SK-N-MC (cell line): ENCODE measurements around the gene ATRNL1.
"Not testable (repeated sequence)": the region's sequence is repeated elsewhere in the genome, so short reads cannot be mapped to it uniquely, and the experiment has no call there.

Experiments used
- DNase-seq: peaks from one replicate; pipeline ENCODE4 v3.0.0-alpha.2; 2011; ENCODE audit warnings: low read depth, low spot score
- H3K27ac ChIP-seq: fragments of 200-600 bp; sonication (generic); 2 replicates; pipeline ENCODE4 v1.5.1; 2016; ENCODE audit warnings: mixed run types
- H3K36me3 ChIP-seq: fragments of 200-600 bp; sonication (generic); 2 replicates; pipeline ENCODE4 v1.6.1; 2017; ENCODE audit warnings: antibody characterized with exemption, low read length, mixed read lengths; ENCODE audit not compliant: insufficient read depth
- H3K4me3 ChIP-seq: fragments of 200-600 bp; sonication (generic); 2 replicates; pipeline ENCODE4 v1.5.1; 2016
- H3K9ac ChIP-seq: fragments of 200-600 bp; sonication (generic); 2 replicates; pipeline ENCODE4 v1.8.0; 2017; ENCODE audit warnings: mixed run types, mixed read lengths; ENCODE audit not compliant: insufficient read length
- H3K9me3 ChIP-seq: fragments of 200-600 bp; sonication (generic); 2 replicates; pipeline ENCODE4 v1.6.1; 2017; ENCODE audit warnings: low read depth, mild to moderate bottlenecking, antibody characterized with exemption, low read length, moderate library complexity, mixed read lengths
- EZH2 ChIP-seq: fragments of 200-600 bp; sonication (generic); IDR thresholded peaks from one replicate; pipeline ENCODE4 v1.6.1; 2017; ENCODE audit warnings: antibody characterized with exemption
- FOXP2 ChIP-seq: optimal IDR thresholded peaks from 2 replicates; pipeline ENCODE3; 2011; ENCODE audit warnings: mild to moderate bottlenecking, moderate library complexity; ENCODE audit not compliant: insufficient read depth; ENCODE audit errors: extremely low read length, control extremely low read depth
- POLR2AphosphoS5 ChIP-seq: IDR thresholded peaks from 2 replicates; pipeline ENCODE4 v1.6.1; 2012; ENCODE audit warnings: mild to moderate bottlenecking, low read depth, low read length, borderline replicate concordance

Gene ATRNL1

DNA sequence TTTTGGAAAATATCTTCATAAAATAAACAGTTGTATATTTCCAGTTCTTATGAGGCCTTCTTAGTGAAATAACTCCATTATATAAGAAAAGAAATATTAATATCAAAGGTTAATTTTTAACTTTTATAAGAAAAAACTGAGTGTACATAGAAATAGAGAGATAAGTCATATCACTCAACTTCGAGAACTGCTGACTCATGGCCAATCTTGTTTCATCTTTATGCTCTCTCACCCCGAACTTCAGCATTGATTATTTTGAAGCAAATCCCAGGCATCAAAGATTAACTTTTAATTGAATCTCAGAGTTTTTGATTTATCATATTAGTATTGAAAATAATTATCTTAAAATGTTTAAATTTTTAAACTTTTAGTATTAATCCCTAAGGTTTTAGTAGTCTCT lies 652.8 kb downstream of the ATRNL1 start:
- H3K36me3 ChIP-seq: no peaks in the 10 kb centered on the region
- no peak for DNase-seq
- no peak for TF ChIP-seq EZH2
- TF ChIP-seq POLR2AphosphoS5: no peak
- no peak for TF ChIP-seq FOXP2
- H3K9ac ChIP-seq: no peak overlapping the region
- H3K4me3 ChIP-seq: no peak overlapping the region
- no peaks in the 10 kb centered on the region for H3K9me3 ChIP-seq
- H3K27ac ChIP-seq: no peak overlapping the region

DNA sequence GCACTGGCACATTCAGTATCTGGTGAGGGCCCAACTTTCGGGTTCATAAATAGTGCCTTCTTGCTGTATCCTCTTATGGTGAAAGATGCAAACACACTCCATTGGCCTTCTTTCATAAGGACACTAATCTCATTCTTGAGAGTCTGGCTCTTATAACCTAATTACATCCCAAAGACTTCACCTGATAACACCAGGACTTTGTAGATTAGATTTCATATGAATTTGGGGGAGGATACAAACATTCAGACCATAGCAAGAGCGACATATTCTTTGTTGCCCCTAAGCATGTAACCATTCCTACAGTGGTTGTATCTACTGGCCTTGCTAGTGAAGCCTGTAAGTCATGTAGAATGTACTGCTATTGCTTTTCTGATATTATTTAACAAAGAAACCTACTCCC lies 654.6 kb downstream of the ATRNL1 start:
- no peak for DNase-seq
- no peaks in the 10 kb centered on the region for H3K36me3 ChIP-seq
- no peak overlapping the region for H3K27ac ChIP-seq
- no peak for TF ChIP-seq POLR2AphosphoS5
- no peak for TF ChIP-seq FOXP2
- no peak for TF ChIP-seq EZH2
- H3K9ac ChIP-seq: no peak overlapping the region
- H3K9me3 ChIP-seq: no peaks in the 10 kb centered on the region
- no peak overlapping the region for H3K4me3 ChIP-seq

DNA sequence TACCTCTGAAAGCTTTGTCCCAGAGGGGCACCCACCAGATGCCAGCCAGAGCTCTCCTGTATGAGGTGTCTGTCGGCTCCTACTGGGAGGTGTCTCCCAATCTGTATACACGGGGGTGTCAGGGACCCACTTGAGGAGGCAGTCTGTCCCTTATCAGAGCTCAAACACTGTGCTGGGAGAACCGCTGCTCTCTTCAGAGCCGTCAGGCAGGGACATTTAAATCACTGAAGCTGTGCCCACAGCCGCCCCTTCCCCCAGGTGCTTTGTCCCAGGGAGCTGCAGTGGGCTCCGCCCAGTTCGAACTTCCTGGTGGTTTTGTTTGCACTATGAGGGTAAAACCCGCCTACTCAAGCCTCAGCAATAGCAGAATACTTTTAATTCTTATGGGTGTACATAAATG lies 665.3 kb downstream of the ATRNL1 start:
- DNase-seq, H3K9me3 ChIP-seq, H3K9ac ChIP-seq, H3K4me3 ChIP-seq, H3K36me3 ChIP-seq, H3K27ac ChIP-seq: not testable (repeated sequence)

DNA sequence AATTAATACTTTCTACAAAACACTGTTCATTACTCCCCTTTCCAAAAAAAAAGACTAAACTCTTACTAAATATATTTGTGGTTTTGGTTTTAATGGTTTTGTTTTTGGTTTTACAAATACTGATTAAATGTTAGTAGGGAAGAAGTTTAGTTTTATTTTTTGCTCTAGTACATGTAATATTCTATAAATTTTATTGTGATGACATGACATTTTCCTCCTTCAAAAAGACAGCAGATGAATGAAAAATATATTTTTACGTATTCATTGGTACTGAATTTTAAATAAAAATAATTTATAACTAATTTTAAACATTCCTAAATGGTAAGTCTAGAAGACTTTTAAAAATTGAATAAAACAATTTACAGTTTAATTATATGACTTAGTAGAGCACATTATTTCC lies 667.0 kb downstream of the ATRNL1 start:
- no peak for TF ChIP-seq POLR2AphosphoS5
- TF ChIP-seq EZH2: no peak
- TF ChIP-seq FOXP2: no peak
- no peaks in the 10 kb centered on the region for H3K36me3 ChIP-seq
- H3K27ac ChIP-seq: no peak overlapping the region
- DNase-seq: no peak
- no peak overlapping the region for H3K4me3 ChIP-seq
- no peak overlapping the region for H3K9ac ChIP-seq
- no peaks in the 10 kb centered on the region for H3K9me3 ChIP-seq

DNA sequence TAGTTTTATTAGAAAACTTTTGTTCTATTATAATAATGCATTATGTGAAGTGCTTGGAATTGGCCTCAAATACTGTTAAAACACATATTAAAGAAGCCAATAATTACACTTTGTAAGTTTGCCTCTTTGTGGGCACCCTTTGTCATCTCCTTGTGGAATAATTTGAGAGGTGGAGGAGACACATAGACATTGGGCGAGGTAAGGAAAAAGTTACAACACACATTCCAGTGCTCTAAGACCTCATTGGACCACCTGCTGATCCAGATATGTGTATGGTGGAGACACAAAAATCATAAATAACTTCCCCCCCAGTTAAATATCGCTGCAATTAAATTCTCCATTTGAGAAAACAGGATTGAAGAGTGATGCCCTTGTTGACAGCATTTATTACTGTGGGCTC lies 668.0 kb downstream of the ATRNL1 start:
- no peak for TF ChIP-seq EZH2
- no peak for TF ChIP-seq POLR2AphosphoS5
- TF ChIP-seq FOXP2: no peak
- H3K9me3 ChIP-seq: no peaks in the 10 kb centered on the region
- no peak for DNase-seq
- H3K27ac ChIP-seq: no peak overlapping the region
- no peaks in the 10 kb centered on the region for H3K36me3 ChIP-seq
- H3K9ac ChIP-seq: no peak overlapping the region
- no peak overlapping the region for H3K4me3 ChIP-seq

DNA sequence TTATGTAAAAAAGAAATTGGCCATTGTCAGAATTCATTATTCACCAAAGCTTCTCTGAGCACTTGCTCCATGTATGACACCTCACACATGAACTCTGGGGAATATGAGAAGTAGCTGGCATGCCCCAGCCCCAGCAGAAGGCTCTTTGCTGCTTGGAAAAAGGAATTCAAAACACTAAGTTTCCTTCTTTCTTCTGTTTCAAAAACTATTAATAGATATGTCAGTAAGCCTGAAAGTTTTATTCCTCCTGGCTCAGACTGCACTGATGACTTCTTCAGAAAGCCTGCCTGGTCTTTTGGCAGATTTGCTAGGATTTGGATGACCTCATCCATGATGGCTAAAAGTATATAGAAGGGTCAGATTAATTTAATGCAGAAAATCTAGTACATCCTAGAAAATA lies 668.9 kb downstream of the ATRNL1 start:
- Histone ChIP-seq H3K9ac (no peak overlapping the region), H3K9me3 (no peaks in the 10 kb centered on the region), H3K4me3 (no peak overlapping the region), H3K36me3 (no peaks in the 10 kb centered on the region), H3K27ac (no peak overlapping the region)
- no peak for TF ChIP-seq FOXP2
- TF ChIP-seq EZH2: no peak
- TF ChIP-seq POLR2AphosphoS5: no peak
- DNase-seq: no peak

DNA sequence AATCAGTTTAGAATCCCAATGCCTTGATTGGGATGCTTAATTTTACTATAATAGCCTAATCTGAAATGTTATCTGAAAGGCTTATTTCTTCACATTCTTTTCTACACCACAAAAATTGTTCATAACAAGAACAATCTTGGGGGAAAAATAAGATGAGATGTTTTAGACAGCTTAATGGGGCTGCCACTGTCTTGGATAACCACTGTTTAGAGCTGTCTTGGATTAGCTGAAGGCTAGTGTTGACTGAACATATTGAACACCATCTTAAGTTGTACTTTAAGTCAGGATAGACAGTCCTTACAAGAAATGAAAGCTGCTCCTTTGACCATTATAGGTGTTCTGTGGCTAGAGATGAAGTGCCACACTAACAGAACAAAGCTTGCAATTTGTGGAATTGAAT lies 678.6 kb downstream of the ATRNL1 start:
- no peak for DNase-seq
- H3K27ac ChIP-seq: no peak overlapping the region
- no peak overlapping the region for H3K9ac ChIP-seq
- no peaks in the 10 kb centered on the region for H3K36me3 ChIP-seq
- H3K9me3 ChIP-seq: no peaks in the 10 kb centered on the region
- TF ChIP-seq EZH2: no peak
- TF ChIP-seq FOXP2: no peak
- no peak for TF ChIP-seq POLR2AphosphoS5
- H3K4me3 ChIP-seq: no peak overlapping the region

DNA sequence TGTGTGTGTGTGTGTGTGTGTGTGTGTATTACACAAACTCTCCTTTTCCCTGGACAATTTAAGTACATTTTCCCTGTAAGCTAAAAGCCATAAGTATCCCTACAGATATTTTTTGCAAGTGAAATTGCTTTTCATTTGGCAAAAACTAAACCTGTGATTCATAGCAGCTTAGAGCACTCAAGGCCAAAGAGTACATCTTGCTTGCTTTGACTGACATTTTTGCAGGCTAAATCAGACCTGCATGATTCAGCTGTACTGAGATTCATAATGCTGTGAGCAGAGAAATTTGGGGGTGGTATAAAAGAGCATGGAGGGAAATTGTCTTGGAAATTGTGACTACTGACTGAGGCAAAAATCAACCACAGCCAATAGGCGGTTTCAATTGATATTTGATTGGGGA lies 679.4 kb downstream of the ATRNL1 start:
- no peak for DNase-seq
- Histone ChIP-seq H3K36me3 (no peaks in the 10 kb centered on the region), H3K4me3 (no peak overlapping the region), H3K9me3 (no peaks in the 10 kb centered on the region), H3K27ac (no peak overlapping the region), H3K9ac (no peak overlapping the region)
- TF ChIP-seq EZH2 (no peak), FOXP2 (no peak), POLR2AphosphoS5 (no peak)

DNA sequence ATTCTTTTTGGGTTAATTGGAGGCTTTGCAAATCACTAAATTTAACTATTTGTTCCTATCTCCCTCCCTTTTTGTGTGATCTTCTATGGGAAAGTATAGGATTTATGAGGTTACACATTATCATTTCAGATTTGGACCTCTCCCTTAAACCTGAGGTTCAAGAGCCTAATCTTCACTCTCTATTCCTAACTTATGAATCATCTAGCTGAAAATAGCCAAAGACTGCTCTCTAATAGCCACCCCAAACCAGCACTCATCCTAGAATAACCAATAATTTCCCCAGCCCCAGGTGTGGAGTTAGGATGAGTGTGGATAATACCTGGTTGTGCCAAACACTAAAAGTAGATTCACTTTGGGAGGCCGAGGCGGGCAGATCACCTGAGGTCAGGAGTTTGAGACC lies 680.7 kb downstream of the ATRNL1 start:
- no peak for TF ChIP-seq EZH2
- no peak for TF ChIP-seq POLR2AphosphoS5
- no peak for TF ChIP-seq FOXP2
- Histone ChIP-seq H3K27ac (no peak overlapping the region), H3K36me3 (no peaks in the 10 kb centered on the region), H3K9ac (no peak overlapping the region), H3K4me3 (no peak overlapping the region), H3K9me3 (no peaks in the 10 kb centered on the region)
- no peak for DNase-seq

DNA sequence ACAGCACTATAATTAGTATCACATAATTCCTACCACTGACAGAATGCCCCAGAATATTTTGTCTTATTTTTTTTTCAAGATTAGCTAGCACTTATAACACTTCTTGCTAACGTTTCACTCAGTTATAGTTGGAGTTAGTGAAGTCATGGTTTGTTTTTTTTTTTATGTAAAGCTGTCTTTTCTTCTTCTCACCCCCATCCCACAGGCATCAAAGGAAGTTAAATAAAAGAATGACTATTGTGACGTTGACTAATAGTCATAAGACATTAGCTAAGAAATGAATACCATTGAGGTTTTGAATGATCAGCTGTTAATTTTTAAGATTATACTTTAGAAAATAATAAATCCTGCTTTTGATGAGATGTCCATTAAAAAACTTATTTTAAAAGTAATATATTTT lies 681.6 kb downstream of the ATRNL1 start:
- TF ChIP-seq FOXP2: no peak
- TF ChIP-seq POLR2AphosphoS5: no peak
- TF ChIP-seq EZH2: no peak
- H3K9me3 ChIP-seq: no peaks in the 10 kb centered on the region
- DNase-seq: no peak
- H3K27ac ChIP-seq: no peak overlapping the region
- H3K9ac ChIP-seq: no peak overlapping the region
- H3K36me3 ChIP-seq: no peaks in the 10 kb centered on the region
- H3K4me3 ChIP-seq: no peak overlapping the region
